Colonic mucosa (tissue), 4 donors: ENCODE data around the gene SPDEF. TPM values are rescaled to one million over a fixed set of nuclear protein-coding genes. Genes with fewer than 3 reads are reported as not detected.

Source experiments
- DNase-seq: peaks from one replicate; pipeline ENCODE4 v3.0.0-alpha.2; 2020
- H3K27ac ChIP-seq: fragments of 200-600 bp; one replicate; pipeline ENCODE4 v1.8.0; 2021
- H3K27me3 ChIP-seq: fragments of 200-600 bp; one replicate; pipeline ENCODE4 v1.8.0; 2021
- H3K36me3 ChIP-seq: fragments of 200-600 bp; one replicate; pipeline ENCODE4 v1.8.0; 2021
- H3K4me1 ChIP-seq: fragments of 200-600 bp; one replicate; pipeline ENCODE4 v1.8.0; 2021; ENCODE audit warnings: mild to moderate bottlenecking
- H3K4me3 ChIP-seq: fragments of 200-600 bp; one replicate; pipeline ENCODE4 v1.8.0; 2021
- H3K9ac ChIP-seq, 2 donors: one replicate each; pipeline ENCODE4 v1.7.0; 2013; ENCODE audit warnings: control low read depth in 2 of 2, low read depth in 2 of 2, low read length in 2 of 2
- H3K9me3 ChIP-seq: fragments of 200-600 bp; one replicate; pipeline ENCODE4 v1.8.0; 2021
- intact Hi-C: fragments of 100-400 bp; cut with DNase I; formaldehyde crosslinking; loops from one replicate; pipeline ENCODE4 v1.14.1; 2022
- total RNA-seq, 2 donors: library from RNA; stranded (reverse); fragmentation: NEBNext Ultra II Directional in 1 of 2; extraction: Animal tissue kit (Norgen Biotek cat#: 25700) in 1 of 2; gene quantifications; one replicate each; pipeline ENCODE4 v1.2.1, GENCODE V29; 2021
- TF ChIP-seq, protein P1 (sequence below): fragments of 200-600 bp; IDR thresholded peaks from one replicate; pipeline ENCODE4 v1.8.0; 2022; ENCODE audit warnings: antibody characterized with exemption, mild to moderate bottlenecking
- donor health status: healthy.
- donor health status: DM: no; HTN: no; CAD: no.
- donor health status: DM: no; HTN: no; CAD: no.

SPDEF gene
- total RNA-seq, 2 donors from 2014 or later, result 71.0 to 102 TPM

- no peak overlapping the region for H3K9ac ChIP-seq
- TF ChIP-seq, protein P1, sequence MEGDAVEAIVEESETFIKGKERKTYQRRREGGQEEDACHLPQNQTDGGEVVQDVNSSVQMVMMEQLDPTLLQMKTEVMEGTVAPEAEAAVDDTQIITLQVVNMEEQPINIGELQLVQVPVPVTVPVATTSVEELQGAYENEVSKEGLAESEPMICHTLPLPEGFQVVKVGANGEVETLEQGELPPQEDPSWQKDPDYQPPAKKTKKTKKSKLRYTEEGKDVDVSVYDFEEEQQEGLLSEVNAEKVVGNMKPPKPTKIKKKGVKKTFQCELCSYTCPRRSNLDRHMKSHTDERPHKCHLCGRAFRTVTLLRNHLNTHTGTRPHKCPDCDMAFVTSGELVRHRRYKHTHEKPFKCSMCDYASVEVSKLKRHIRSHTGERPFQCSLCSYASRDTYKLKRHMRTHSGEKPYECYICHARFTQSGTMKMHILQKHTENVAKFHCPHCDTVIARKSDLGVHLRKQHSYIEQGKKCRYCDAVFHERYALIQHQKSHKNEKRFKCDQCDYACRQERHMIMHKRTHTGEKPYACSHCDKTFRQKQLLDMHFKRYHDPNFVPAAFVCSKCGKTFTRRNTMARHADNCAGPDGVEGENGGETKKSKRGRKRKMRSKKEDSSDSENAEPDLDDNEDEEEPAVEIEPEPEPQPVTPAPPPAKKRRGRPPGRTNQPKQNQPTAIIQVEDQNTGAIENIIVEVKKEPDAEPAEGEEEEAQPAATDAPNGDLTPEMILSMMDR, result no peak
- H3K9me3 ChIP-seq, result no peaks in the 10 kb centered on the region
- intact Hi-C loops, result loop anchor here (10.0 kb wide), 1 partner anchor 135 kb away; the partner anchor contains the start of gene PACSIN1
- H3K4me1 ChIP-seq, result peaks cover 3% of the 10 kb centered on the region
- no peak overlapping the region for H3K4me3 ChIP-seq
- H3K27me3 ChIP-seq, result no peaks in the 10 kb centered on the region
- H3K36me3 ChIP-seq, result no peaks in the 10 kb centered on the region
- no peak overlapping the region for H3K27ac ChIP-seq
- no peak for DNase-seq
Measured at GRCh38 chr6:34600101-34600500, 44.0 kb upstream of the SPDEF start.

GRCh38 chr6:34598712-34599111 lies 42.6 kb upstream of the SPDEF start:
- Histone ChIP-seq H3K4me1 (peaks cover 3% of the 10 kb centered on the region), H3K36me3 (no peaks in the 10 kb centered on the region), H3K9me3 (no peaks in the 10 kb centered on the region), H3K9ac (no peak overlapping the region), H3K27ac (no peak overlapping the region), H3K4me3 (no peak overlapping the region), H3K27me3 (no peaks in the 10 kb centered on the region)
- TF ChIP-seq, protein P1, result no peak
- intact Hi-C loops, result no loop called here
- DNase-seq, result no peak

DNA sequence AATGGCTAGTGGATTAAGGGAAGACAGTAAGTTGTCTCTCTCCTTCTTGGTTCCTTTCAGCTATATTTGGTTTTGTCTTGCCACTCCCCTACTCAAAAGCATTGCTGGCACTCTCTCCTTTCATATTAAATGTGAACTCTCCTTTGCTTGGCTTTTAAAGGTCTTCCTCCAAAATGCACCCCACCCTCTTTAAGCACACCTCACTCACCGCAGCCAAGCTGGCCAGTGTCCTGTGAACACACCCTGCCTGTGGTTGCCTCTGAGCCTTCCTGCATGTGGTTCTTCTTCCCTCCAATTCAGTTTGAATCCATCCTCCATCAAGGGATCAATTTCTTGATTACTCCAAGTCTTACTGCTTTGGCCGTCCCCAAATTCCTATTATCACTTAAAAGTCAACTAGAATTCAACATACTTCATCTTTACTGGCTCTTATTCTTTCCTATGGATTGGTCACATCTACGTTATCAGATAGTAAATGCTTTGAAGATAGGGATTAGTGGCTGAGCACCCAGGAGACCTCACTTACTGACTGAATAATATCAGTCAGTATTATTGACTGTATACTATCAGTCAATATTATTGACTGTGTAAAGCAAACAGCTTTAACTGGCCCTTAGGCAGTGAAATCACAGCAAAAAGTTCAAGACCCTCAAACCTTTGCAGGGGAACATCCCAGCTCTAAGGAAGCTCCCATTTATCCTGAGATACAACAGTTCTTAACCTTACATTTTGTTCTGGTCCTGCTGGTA lies 41.6 kb upstream of the SPDEF start:
- Histone ChIP-seq H3K27ac (no peak overlapping the region), H3K36me3 (no peaks in the 10 kb centered on the region), H3K9me3 (no peaks in the 10 kb centered on the region), H3K4me1 (peaks cover 3% of the 10 kb centered on the region), H3K27me3 (no peaks in the 10 kb centered on the region), H3K9ac (no peak overlapping the region), H3K4me3 (no peak overlapping the region)
- peak; percentile 40 for DNase-seq
- TF ChIP-seq, protein P1, result no peak
- intact Hi-C loops, result no loop called here

DNA sequence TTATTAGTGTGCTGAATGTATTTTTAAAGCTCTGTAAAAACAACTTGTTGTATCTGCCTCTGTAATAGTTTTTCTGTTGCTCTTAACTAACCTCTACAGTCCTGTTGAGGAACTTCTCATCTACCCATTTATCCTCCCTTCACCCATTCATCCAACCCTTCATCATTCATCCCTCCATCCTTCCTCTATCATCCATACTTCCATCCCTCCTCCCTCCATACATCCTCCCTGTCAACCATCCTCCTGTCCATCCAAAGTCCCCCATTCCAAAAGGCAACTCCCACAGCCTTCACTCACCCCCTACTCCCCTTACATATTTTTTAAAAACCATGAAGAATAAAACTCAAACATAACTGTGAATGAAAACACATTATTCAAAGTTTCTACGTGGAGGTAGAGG lies 40.7 kb upstream of the SPDEF start:
- Histone ChIP-seq H3K9ac (no peak overlapping the region), H3K36me3 (no peaks in the 10 kb centered on the region), H3K4me3 (no peak overlapping the region), H3K4me1 (peaks cover 3% of the 10 kb centered on the region), H3K27ac (no peak overlapping the region), H3K27me3 (no peaks in the 10 kb centered on the region), H3K9me3 (no peaks in the 10 kb centered on the region)
- TF ChIP-seq, protein P1, result no peak
- intact Hi-C loops, result no loop called here
- no peak for DNase-seq

- H3K27ac ChIP-seq, result no peak overlapping the region
Measured at GRCh38 chr6:34595332-34596184, 39.4 kb upstream of the SPDEF start.

More at GRCh38 chr6:34595332-34596184, 39.4 kb upstream of the SPDEF start:
- Histone ChIP-seq H3K27me3 (no peaks in the 10 kb centered on the region), H3K9ac (no peak overlapping the region), H3K4me1 (peaks cover 3% of the 10 kb centered on the region), H3K9me3 (no peaks in the 10 kb centered on the region), H3K36me3 (no peaks in the 10 kb centered on the region), H3K4me3 (no peak overlapping the region)
- no peak for DNase-seq
- TF ChIP-seq, protein P1, result no peak
- intact Hi-C loops, result no loop called here
